ENCODE data around the gene PKIB.

DNA sequence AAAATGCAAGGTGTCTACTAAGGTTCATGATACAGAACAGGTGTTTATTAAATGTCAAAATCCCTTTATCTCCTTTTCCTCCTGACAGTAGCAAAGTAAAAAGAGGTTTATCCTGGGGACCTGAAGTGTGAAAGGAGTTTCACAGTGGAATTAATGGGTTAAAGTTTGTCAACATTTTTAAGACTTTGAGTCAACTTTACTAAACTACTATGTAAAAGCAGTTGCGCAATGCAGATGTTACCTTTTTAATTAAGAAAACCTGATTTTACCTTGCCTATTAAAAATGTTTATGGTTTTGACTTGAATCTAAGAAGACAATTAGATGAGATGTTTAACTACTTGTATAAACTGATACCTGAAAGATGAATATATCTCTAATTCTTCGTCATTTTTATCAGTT lies 14.6 kb downstream of the PKIB start:
- TF ChIP-seq, protein P1, sequence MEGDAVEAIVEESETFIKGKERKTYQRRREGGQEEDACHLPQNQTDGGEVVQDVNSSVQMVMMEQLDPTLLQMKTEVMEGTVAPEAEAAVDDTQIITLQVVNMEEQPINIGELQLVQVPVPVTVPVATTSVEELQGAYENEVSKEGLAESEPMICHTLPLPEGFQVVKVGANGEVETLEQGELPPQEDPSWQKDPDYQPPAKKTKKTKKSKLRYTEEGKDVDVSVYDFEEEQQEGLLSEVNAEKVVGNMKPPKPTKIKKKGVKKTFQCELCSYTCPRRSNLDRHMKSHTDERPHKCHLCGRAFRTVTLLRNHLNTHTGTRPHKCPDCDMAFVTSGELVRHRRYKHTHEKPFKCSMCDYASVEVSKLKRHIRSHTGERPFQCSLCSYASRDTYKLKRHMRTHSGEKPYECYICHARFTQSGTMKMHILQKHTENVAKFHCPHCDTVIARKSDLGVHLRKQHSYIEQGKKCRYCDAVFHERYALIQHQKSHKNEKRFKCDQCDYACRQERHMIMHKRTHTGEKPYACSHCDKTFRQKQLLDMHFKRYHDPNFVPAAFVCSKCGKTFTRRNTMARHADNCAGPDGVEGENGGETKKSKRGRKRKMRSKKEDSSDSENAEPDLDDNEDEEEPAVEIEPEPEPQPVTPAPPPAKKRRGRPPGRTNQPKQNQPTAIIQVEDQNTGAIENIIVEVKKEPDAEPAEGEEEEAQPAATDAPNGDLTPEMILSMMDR (IDR thresholded peaks at IDR 0.05 in 2 of 3, conservative IDR thresholded peaks at IDR 0.05 in 1 of 3; ENCODE audit: control insufficient read depth in 2 of 3, extremely low read depth in 1 of 3, insufficient read depth in 1 of 3, low read depth in 3 of 3, low read length in 3 of 3) = no peak
- TF ChIP-seq, protein P2, sequence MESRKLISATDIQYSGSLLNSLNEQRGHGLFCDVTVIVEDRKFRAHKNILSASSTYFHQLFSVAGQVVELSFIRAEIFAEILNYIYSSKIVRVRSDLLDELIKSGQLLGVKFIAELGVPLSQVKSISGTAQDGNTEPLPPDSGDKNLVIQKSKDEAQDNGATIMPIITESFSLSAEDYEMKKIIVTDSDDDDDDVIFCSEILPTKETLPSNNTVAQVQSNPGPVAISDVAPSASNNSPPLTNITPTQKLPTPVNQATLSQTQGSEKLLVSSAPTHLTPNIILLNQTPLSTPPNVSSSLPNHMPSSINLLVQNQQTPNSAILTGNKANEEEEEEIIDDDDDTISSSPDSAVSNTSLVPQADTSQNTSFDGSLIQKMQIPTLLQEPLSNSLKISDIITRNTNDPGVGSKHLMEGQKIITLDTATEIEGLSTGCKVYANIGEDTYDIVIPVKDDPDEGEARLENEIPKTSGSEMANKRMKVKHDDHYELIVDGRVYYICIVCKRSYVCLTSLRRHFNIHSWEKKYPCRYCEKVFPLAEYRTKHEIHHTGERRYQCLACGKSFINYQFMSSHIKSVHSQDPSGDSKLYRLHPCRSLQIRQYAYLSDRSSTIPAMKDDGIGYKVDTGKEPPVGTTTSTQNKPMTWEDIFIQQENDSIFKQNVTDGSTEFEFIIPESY (IDR thresholded peaks at IDR 0.05) = no peak
- TF ChIP-seq POLR2A (IDR thresholded peaks at IDR 0.05; ENCODE audit: low read depth, low read length) (no peak), ASH2L (IDR thresholded peaks at IDR 0.05; ENCODE audit: borderline replicate concordance, low read depth) (no peak)
- TF ChIP-seq, protein P3, sequence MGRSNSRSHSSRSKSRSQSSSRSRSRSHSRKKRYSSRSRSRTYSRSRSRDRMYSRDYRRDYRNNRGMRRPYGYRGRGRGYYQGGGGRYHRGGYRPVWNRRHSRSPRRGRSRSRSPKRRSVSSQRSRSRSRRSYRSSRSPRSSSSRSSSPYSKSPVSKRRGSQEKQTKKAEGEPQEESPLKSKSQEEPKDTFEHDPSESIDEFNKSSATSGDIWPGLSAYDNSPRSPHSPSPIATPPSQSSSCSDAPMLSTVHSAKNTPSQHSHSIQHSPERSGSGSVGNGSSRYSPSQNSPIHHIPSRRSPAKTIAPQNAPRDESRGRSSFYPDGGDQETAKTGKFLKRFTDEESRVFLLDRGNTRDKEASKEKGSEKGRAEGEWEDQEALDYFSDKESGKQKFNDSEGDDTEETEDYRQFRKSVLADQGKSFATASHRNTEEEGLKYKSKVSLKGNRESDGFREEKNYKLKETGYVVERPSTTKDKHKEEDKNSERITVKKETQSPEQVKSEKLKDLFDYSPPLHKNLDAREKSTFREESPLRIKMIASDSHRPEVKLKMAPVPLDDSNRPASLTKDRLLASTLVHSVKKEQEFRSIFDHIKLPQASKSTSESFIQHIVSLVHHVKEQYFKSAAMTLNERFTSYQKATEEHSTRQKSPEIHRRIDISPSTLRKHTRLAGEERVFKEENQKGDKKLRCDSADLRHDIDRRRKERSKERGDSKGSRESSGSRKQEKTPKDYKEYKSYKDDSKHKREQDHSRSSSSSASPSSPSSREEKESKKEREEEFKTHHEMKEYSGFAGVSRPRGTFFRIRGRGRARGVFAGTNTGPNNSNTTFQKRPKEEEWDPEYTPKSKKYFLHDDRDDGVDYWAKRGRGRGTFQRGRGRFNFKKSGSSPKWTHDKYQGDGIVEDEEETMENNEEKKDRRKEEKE (IDR thresholded peaks at IDR 0.05) = no peak

All from GM12878 (cell line).